Measurements from ENCODE around the gene CEP72. TPM values are rescaled to one million over a fixed set of nuclear protein-coding genes. Genes with fewer than 3 reads are reported as not detected.

CEP72 gene
- total RNA-seq, 1 experiment from 2014 or later: 14.6 TPM

DNA sequence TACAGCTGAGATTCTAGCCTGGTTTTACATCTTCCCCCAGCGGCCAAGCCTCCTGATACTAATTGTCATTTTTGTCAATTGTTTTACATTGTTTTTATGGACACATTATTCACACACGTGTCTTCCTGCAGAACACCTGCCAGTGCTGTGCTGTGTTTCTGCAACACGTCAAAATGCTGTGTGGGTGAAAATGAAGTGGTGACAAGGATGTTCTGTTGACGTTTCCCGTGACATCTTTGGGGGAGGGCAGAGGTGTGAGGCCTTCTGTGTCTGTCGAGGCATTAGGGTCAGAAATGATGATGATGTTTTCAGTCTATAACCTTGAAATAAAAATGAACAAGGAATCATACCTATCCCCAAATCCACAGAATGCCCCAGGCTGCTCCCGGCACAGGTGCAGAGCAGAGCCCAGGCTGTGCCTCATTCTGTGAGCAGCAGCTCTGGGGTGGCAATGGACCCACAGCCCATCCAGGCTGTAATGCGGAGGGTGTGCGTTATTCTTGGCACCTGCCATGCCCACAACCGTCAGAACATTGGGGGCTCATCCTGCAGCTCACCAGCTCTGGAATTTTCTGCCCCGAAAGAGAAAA is 23.6 kb upstream of the CEP72 start:
- Histone ChIP-seq H3K27ac (ENCODE audit: low read length) (no peak overlapping the region), H3K9ac (ENCODE audit: low read length) (no peak overlapping the region), H2AFZ (ENCODE audit: low read length) (no peak overlapping the region), H3K27me3 (ENCODE audit: low read length) (0 out of 2 replicates have a peak, but pooled peaks cover 3% of the 10 kb centered on the region), H3K4me1 (ENCODE audit: low read length) (peaks cover 42% of the 10 kb centered on the region), H3K79me2 (ENCODE audit: low read length) (no peaks in the 10 kb centered on the region), H4K20me1 (ENCODE audit: insufficient read depth, low read depth, low read length) (no peaks in the 10 kb centered on the region), H3K4me2 (ENCODE audit: low read depth, low read length, poor library complexity, severe bottlenecking) (no peak overlapping the region), H3K9me2 (replicated peaks; ENCODE audit: insufficient read depth, low read length) (no peaks in the 10 kb centered on the region), H3K36me3 (ENCODE audit: insufficient read depth, low read length) (no peaks in the 10 kb centered on the region), H3K4me3 (ENCODE audit: low read length) (no peak overlapping the region), H3K9me3 (ENCODE audit: low read length) (peaks cover 6% of the 10 kb centered on the region)
- DNase-seq: no peak

DNA sequence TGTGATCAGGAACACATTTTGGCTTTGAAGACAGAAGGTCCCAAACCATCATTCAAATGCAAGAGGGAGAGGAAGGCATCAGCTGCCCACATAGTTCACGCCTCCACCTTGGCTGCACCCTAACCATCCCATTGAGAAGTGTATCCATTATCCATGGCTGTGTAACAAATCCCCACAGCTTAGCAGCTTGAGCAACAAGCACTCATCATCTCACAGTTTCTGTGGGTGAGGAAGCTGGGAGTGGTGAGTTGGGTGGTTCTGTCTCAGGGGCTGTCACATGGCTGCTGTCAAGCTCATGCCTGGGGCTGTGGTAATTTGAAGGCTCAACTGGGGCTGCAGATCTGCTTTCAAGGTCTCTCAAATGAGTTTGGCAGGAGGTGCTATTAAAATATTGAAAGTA is 23.0 kb upstream of the CEP72 start:
- H3K27ac ChIP-seq (ENCODE audit: low read length): no peak overlapping the region
- H2AFZ ChIP-seq (ENCODE audit: low read length): no peak overlapping the region
- H3K9me2 ChIP-seq (replicated peaks; ENCODE audit: insufficient read depth, low read length): no peaks in the 10 kb centered on the region
- peaks cover 45% of the 10 kb centered on the region for H3K4me1 ChIP-seq (ENCODE audit: low read length)
- H4K20me1 ChIP-seq (ENCODE audit: insufficient read depth, low read depth, low read length): no peaks in the 10 kb centered on the region
- 0 out of 2 replicates have a peak, but pooled peaks cover 3% of the 10 kb centered on the region for H3K27me3 ChIP-seq (ENCODE audit: low read length)
- no peak for DNase-seq
- H3K79me2 ChIP-seq (ENCODE audit: low read length): no peaks in the 10 kb centered on the region
- H3K9ac ChIP-seq (ENCODE audit: low read length): no peak overlapping the region
- H3K4me2 ChIP-seq (ENCODE audit: low read depth, low read length, poor library complexity, severe bottlenecking): no peak overlapping the region
- H3K36me3 ChIP-seq (ENCODE audit: insufficient read depth, low read length): no peaks in the 10 kb centered on the region
- peaks cover 6% of the 10 kb centered on the region for H3K9me3 ChIP-seq (ENCODE audit: low read length)
- no peak overlapping the region for H3K4me3 ChIP-seq (ENCODE audit: low read length)

DNA sequence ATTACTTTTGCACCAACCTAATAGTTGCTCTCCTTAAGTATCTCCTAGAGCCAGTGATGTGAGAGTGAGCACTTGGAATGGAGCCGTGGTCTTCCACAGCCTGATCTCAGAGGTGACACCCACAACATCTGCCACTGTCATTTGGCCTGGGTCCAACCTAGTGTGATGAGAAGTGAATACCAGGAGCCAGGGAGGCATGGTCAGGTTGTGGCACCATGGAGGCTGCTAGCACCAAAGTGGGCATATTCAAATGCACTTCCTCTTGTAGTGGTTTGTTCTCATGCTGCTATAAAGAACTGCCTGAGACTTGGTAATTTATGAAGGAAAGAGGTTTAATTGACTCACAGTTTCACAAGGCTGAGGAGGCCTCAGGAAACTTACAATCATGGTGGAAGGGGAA is 22.6 kb upstream of the CEP72 start:
- peaks cover 48% of the 10 kb centered on the region for H3K4me1 ChIP-seq (ENCODE audit: low read length)
- no peak overlapping the region for H3K9ac ChIP-seq (ENCODE audit: low read length)
- H3K27ac ChIP-seq (ENCODE audit: low read length): no peak overlapping the region
- H3K9me2 ChIP-seq (replicated peaks; ENCODE audit: insufficient read depth, low read length): no peaks in the 10 kb centered on the region
- no peaks in the 10 kb centered on the region for H3K79me2 ChIP-seq (ENCODE audit: low read length)
- no peak overlapping the region for H3K4me2 ChIP-seq (ENCODE audit: low read depth, low read length, poor library complexity, severe bottlenecking)
- H4K20me1 ChIP-seq (ENCODE audit: insufficient read depth, low read depth, low read length): no peaks in the 10 kb centered on the region
- DNase-seq: peak; percentile 54
- no peak overlapping the region for H2AFZ ChIP-seq (ENCODE audit: low read length)
- peaks cover 6% of the 10 kb centered on the region for H3K9me3 ChIP-seq (ENCODE audit: low read length)
- H3K27me3 ChIP-seq (ENCODE audit: low read length): 0 out of 2 replicates have a peak, but pooled peaks cover 3% of the 10 kb centered on the region
- no peaks in the 10 kb centered on the region for H3K36me3 ChIP-seq (ENCODE audit: insufficient read depth, low read length)
- no peak overlapping the region for H3K4me3 ChIP-seq (ENCODE audit: low read length)

DNA sequence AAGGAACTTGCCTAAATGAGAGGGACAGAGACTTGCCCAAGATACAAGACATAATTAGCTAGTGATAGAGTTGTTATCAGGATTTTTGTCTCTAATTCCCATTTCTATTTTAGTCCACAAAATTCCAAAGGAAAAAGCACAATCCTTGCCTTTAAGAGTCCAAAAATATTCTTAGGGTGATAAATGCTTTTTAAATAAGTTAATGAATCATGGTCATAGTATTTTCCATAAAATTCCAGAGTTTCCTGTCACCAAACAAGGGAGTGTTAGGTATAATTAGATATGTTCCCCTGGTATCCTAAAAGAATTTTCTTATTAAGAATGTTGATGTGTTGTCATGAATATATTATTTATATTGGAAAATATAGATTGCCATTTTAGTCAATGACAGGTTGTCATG is 21.8 kb upstream of the CEP72 start:
- 0 out of 2 replicates have a peak, but pooled peaks cover 3% of the 10 kb centered on the region for H3K27me3 ChIP-seq (ENCODE audit: low read length)
- H3K79me2 ChIP-seq (ENCODE audit: low read length): no peaks in the 10 kb centered on the region
- no peak overlapping the region for H2AFZ ChIP-seq (ENCODE audit: low read length)
- H3K4me2 ChIP-seq (ENCODE audit: low read depth, low read length, poor library complexity, severe bottlenecking): no peak overlapping the region
- H3K9me2 ChIP-seq (replicated peaks; ENCODE audit: insufficient read depth, low read length): no peaks in the 10 kb centered on the region
- H3K36me3 ChIP-seq (ENCODE audit: insufficient read depth, low read length): no peaks in the 10 kb centered on the region
- no peak overlapping the region for H3K9ac ChIP-seq (ENCODE audit: low read length)
- no peak for DNase-seq
- no peak overlapping the region for H3K27ac ChIP-seq (ENCODE audit: low read length)
- H3K4me1 ChIP-seq (ENCODE audit: low read length): peaks cover 48% of the 10 kb centered on the region
- H3K9me3 ChIP-seq (ENCODE audit: low read length): peaks cover 6% of the 10 kb centered on the region
- H3K4me3 ChIP-seq (ENCODE audit: low read length): no peak overlapping the region
- H4K20me1 ChIP-seq (ENCODE audit: insufficient read depth, low read depth, low read length): no peaks in the 10 kb centered on the region

DNA sequence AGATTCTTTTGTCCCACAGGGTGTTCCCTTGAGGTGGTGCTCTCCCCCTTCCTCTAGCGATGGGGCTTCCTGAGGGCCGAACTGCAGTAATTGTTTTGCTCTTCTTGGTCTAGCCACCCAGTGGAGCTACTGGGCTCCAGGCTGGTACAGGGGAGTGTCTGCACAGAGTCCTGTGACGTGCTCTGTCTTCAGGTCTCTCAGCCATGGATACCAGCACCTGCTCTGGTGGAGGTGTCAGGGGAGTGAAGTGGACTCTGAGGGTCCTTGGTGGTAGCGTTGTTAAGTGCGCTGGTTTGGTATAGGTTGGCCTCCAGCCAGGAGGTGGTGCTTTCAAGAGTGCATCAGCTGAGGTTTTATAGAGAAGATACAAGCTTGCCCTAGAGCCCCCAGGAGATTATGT is 20.4 kb upstream of the CEP72 start:
- Histone ChIP-seq H3K4me3 (ENCODE audit: low read length) (no peak overlapping the region), H3K79me2 (ENCODE audit: low read length) (no peaks in the 10 kb centered on the region), H4K20me1 (ENCODE audit: insufficient read depth, low read depth, low read length) (no peaks in the 10 kb centered on the region), H3K9ac (ENCODE audit: low read length) (no peak overlapping the region), H2AFZ (ENCODE audit: low read length) (no peak overlapping the region), H3K36me3 (ENCODE audit: insufficient read depth, low read length) (no peaks in the 10 kb centered on the region), H3K4me2 (ENCODE audit: low read depth, low read length, poor library complexity, severe bottlenecking) (no peak overlapping the region), H3K27ac (ENCODE audit: low read length) (no peak overlapping the region), H3K9me2 (replicated peaks; ENCODE audit: insufficient read depth, low read length) (no peaks in the 10 kb centered on the region), H3K4me1 (ENCODE audit: low read length) (peaks cover 41% of the 10 kb centered on the region), H3K9me3 (ENCODE audit: low read length) (peaks cover 6% of the 10 kb centered on the region), H3K27me3 (ENCODE audit: low read length) (0 out of 2 replicates have a peak, but pooled peaks cover 3% of the 10 kb centered on the region)
- peak; percentile 49 for DNase-seq

DNA sequence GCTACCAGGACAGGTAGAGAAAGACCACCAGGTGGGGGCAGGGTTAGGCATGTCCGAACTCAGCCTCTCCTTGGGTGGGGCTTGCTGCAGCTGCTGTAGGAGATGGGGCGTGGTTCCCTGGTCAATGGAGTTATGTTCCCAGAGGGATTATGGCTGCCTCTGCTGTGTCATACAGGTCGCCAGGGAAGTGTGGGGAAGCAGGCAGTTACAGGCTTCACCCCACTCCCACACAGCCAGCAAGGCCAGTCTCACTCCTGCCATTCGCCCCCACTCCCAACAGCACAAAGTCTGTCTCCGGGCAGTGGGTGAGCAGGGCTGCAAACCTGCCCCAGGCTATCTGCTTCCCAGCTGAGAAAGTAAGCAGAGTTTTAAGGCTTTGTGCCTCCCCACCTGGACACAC is 20.0 kb upstream of the CEP72 start:
- Histone ChIP-seq H3K4me3 (ENCODE audit: low read length) (no peak overlapping the region), H3K27me3 (ENCODE audit: low read length) (0 out of 2 replicates have a peak, but pooled peaks cover 3% of the 10 kb centered on the region), H3K79me2 (ENCODE audit: low read length) (no peaks in the 10 kb centered on the region), H3K4me2 (ENCODE audit: low read depth, low read length, poor library complexity, severe bottlenecking) (no peak overlapping the region), H2AFZ (ENCODE audit: low read length) (no peak overlapping the region), H3K9me2 (replicated peaks; ENCODE audit: insufficient read depth, low read length) (no peaks in the 10 kb centered on the region), H4K20me1 (ENCODE audit: insufficient read depth, low read depth, low read length) (no peaks in the 10 kb centered on the region), H3K9ac (ENCODE audit: low read length) (no peak overlapping the region), H3K36me3 (ENCODE audit: insufficient read depth, low read length) (no peaks in the 10 kb centered on the region), H3K27ac (ENCODE audit: low read length) (no peak overlapping the region), H3K4me1 (ENCODE audit: low read length) (peaks cover 37% of the 10 kb centered on the region), H3K9me3 (ENCODE audit: low read length) (peaks cover 6% of the 10 kb centered on the region)
- no peak for DNase-seq

DNA sequence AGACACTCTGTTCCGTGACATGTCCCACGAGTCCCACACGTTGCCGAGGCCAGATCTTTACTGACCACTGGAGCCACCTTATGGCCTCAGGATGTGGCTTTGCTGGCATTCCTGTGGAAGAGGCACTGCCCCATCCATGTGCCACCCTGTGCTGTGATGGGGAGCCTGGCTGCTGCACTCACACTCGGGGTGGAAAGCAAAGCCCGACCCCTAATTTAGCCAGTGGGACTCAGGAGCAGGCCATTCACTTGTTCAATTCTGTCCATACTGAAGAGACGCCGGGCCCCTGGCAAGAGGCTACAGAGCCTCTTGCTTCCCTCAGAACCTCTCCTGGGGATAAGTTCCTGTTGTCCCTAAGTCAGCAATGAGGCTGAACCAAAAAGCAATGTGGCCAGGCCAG is 18.6 kb upstream of the CEP72 start:
- Histone ChIP-seq H3K9me3 (ENCODE audit: low read length) (peaks cover 6% of the 10 kb centered on the region), H3K9me2 (replicated peaks; ENCODE audit: insufficient read depth, low read length) (no peaks in the 10 kb centered on the region), H3K27ac (ENCODE audit: low read length) (no peak overlapping the region), H3K36me3 (ENCODE audit: insufficient read depth, low read length) (no peaks in the 10 kb centered on the region), H2AFZ (ENCODE audit: low read length) (no peak overlapping the region), H3K79me2 (ENCODE audit: low read length) (no peaks in the 10 kb centered on the region), H3K4me2 (ENCODE audit: low read depth, low read length, poor library complexity, severe bottlenecking) (no peak overlapping the region), H3K4me3 (ENCODE audit: low read length) (no peak overlapping the region), H3K27me3 (ENCODE audit: low read length) (0 out of 2 replicates have a peak, but pooled peaks cover 3% of the 10 kb centered on the region), H3K9ac (ENCODE audit: low read length) (no peak overlapping the region), H4K20me1 (ENCODE audit: insufficient read depth, low read depth, low read length) (no peaks in the 10 kb centered on the region), H3K4me1 (ENCODE audit: low read length) (peaks cover 24% of the 10 kb centered on the region)
- DNase-seq: no peak

DNA sequence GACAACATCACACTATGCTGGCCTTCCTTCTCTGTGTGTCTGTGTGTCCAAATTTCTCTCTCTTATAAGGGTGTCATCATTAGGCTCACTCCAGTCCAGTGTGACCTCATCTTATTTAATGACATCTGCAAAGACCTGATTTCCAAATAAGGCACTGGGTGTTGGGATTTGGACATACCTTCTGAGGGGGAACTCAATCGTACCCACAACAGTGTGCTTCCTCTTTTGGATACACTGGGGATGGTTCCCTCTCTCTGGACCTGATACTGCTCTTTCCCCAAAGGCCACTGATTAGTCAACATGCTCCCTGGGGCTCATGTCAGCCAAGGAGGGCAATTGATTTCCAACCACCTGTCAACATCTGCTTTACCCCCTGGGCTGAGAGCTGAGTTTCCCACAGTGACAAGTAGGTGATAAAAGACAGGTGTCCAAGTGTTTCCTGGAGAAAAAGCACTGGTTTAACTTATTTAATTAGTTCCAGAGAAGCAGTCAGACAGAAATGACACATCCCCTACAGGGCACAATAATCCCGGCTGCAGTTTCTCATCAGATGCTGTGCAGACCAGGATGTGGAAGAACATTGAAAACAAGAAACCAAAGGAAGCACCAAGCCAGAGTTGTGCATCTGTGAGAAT is 17.8 kb upstream of the CEP72 start:
- H3K9me2 ChIP-seq (replicated peaks; ENCODE audit: insufficient read depth, low read length): no peaks in the 10 kb centered on the region
- no peak for DNase-seq
- H3K27ac ChIP-seq (ENCODE audit: low read length): no peak overlapping the region
- peaks cover 15% of the 10 kb centered on the region for H3K4me1 ChIP-seq (ENCODE audit: low read length)
- H4K20me1 ChIP-seq (ENCODE audit: insufficient read depth, low read depth, low read length): no peaks in the 10 kb centered on the region
- H3K79me2 ChIP-seq (ENCODE audit: low read length): no peaks in the 10 kb centered on the region
- H3K27me3 ChIP-seq (ENCODE audit: low read length): 0 out of 2 replicates have a peak, but pooled peaks cover 3% of the 10 kb centered on the region
- no peak overlapping the region for H3K9ac ChIP-seq (ENCODE audit: low read length)
- no peak overlapping the region for H3K4me2 ChIP-seq (ENCODE audit: low read depth, low read length, poor library complexity, severe bottlenecking)
- no peaks in the 10 kb centered on the region for H3K36me3 ChIP-seq (ENCODE audit: insufficient read depth, low read length)
- H2AFZ ChIP-seq (ENCODE audit: low read length): no peak overlapping the region
- H3K4me3 ChIP-seq (ENCODE audit: low read length): no peak overlapping the region
- H3K9me3 ChIP-seq (ENCODE audit: low read length): peaks cover 6% of the 10 kb centered on the region
